Stimulated activated CD8-positive, alpha-beta memory T cell treated with anti-CD3 and anti-CD28 coated beads, Interleukin-15, amount 100 ng/mL, for 24 hours (primary cell): ENCODE data around the gene TMEM147.

Source experiments
- DNase-seq: peaks from one replicate; pipeline ENCODE4 v3.0.0-alpha.2; 2020; ENCODE audit warnings: low read depth

Gene TMEM147

DNA sequence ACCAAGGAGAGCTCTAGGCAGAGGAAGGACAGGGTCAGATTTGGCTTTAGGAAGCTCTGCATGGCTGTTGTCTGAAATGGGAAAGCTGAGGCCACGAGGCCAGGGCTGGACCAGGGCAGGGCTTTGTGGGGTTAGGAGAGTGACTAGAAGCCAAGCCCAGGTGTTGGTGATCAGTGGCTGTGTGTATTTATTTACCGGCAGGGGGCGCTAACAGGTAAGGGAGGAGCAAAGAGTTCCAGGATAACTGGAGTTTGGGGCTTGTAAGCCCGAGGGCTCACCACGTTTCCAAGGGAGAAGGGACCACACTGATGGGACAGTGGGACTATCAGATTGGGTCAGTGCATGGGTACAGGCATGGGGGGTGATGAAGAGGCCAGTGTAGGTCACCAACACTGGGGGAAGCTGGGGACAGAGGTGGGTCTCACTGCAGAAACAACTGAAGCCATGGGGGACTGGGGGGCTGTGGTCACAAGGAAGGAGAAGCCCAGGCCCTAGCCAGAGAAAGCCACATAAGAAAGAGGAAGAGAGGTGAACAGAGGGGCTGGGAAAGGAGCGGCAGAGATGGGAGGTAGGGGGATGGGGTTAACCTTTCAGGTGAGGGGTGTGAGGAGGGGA, 3.9 kb downstream of the TMEM147 start:
- DNase-seq: no peak

DNA sequence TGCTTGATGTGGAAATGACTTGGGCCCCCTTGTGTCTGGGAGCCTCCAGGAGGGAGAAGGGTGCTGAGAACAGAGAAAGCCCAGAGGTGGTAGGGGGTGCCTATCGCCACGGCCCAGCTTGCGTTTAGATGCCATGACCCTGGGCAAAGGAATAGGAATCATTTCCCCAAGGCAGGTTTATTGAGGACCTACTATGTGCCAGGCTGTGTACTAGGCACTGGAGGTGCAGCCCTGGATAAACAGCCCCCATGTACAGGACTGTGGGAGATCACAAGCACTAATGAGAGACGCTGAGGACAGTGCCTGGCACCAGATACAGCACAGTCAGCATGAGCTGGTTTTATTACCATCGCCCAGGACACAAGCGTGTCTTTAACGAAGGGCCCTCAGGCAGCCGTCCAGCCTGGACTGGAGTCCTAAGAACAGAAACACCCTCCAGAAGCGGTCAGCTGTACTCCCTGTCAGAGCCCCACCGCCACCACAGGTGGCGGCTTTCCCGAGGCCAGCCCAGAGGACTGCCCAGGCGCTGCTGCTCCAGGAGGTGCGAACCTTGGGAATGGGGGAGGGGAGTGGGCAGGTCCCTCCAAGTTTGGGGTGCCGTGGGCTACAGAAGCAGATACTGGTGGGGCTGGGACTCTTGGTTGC, 4.6 kb downstream of the TMEM147 start:
- DNase-seq: no peak

DNA sequence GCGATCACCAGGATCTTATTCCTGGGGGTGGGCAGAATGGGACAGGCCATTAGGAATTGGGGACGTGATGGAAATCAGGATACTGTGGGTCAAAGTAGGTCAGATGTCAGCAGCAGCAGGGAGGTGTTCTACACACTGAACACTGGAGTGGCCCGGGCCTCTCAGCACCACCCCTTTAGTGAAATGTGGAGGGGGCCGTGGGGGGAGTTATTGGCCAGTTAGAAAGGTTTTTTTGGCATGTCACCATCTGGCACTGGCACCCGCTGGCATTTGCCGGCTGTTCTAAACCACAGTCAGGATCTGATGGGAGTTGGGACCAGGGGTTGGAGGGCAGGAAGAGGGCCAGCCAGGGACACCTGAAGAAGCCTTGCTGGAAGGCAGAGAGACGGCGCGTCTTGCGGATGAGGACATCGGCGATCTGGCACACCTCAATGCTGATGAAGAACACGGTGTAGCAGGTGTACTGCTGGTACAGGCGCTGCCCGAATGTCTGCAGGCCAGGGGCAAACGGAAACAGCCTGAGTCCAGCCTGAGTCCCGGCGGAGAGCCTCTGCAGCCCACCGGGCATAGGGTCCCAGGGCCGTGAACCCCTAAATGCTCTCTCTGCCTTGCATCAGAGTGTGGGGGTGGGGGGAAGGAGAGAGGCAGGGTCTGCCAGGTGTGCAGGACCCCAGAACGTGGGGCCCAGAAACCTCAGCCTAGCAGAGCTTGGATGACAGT, 5.8 kb downstream of the TMEM147 start:
- no peak for DNase-seq

- DNase-seq: no peak
These were observed 7.3 kb downstream of the TMEM147 start for GRCh38 chr19:35552534-35553384.

GRCh38 chr19:35553385-35554000, 8.1 kb downstream of the TMEM147 start:
- no peak for DNase-seq

DNA sequence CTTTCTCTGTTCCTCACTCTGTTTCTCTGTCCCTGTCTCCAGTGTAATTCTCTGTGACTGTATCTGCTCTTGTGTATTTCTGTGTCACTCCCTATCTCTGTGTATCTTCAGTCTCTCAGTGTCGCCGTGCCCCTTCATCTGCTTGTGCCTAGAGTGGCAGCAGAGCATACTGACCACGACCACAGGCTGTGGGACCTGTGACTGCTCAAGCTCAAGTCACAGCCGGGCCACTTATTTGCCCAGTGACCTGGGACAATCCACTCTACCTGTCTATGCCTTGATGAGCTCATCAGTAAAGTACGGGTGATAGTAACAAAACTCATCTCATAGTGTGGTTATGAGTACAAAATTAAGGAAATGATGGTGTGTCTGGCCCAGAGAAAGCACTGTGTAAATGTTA, 8.7 kb downstream of the TMEM147 start:
- no peak for DNase-seq

GRCh38 chr19:35555301-35556005, 10.0 kb downstream of the TMEM147 start:
- no peak for DNase-seq

GRCh38 chr19:35556025-35556590, 10.7 kb downstream of the TMEM147 start:
- no peak for DNase-seq

DNA sequence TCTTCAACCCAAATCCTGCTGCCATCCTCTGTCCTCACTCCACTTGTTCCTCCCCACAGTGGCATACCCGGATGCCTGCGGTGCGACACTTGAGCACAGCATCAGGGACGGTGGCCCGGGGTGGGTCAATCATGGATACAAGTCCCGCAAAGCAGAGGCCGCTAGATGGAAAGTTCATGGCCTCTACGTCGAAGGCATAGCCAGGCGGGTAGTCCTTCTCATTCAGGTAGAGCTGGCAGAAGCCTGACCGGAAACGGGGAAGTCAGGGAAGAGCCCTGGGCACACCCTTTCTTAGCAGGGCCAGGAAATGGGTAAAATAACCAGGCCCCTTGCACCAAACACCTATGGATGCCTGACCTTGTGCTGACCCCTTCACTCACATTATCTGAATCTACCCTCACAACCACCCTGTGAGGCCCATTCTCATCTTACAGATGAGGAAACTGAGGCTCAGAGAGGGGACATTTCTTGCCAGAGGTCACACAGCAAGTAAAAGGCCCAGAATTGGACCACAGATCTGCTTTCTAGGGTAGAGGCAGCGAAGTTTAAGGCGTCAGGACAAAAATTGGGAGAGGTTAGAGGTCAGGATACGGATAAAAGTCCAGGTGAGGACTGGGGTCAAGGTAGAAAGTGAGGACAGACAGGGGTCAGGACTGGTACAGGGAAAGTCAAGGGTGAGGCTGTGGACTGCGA, 11.6 kb downstream of the TMEM147 start:
- DNase-seq: no peak

DNA sequence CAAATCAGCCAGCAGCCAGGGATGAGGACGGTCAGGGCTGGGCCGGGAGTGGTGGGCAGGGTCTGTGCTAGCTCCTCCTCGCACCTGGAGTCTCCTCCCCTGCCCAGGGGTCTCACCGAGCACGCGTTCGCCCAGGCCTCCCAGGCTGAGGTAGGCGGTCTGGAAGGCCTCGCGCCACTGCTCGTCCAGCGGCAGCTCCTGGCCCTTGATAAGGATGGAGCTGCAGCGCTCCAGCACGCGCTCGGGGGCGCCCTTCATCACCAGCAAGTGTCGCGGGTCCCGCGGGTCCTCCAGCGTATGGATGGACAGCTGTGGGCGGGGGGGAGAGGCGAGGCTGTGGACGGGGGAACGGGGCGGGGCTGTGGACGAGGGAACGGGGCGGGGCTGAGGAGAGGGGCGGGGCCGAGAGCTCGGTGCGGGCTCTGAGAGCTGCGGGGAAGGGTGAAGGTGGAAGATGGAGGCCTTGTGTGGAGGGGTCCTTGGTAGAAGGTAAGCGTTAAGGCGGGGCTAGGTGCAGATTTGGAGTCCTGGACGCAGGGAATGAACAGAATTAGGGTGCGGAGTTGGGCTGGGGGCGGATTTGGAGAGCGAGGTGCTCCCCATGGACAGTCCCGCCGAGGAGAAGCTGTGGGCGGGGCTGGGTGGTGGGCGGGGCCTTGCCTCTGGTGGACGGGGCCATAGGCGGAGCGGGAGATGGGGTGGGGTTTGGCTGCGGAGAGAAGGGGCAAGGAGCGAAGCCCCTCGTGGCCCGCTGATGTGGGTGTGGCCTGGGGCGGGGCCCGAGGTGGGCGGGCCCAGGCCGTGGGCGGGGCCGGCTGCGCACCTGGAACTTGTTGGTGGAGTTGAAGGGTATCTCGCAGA, 12.3 kb downstream of the TMEM147 start:
- peak; percentile 20 for DNase-seq

DNA sequence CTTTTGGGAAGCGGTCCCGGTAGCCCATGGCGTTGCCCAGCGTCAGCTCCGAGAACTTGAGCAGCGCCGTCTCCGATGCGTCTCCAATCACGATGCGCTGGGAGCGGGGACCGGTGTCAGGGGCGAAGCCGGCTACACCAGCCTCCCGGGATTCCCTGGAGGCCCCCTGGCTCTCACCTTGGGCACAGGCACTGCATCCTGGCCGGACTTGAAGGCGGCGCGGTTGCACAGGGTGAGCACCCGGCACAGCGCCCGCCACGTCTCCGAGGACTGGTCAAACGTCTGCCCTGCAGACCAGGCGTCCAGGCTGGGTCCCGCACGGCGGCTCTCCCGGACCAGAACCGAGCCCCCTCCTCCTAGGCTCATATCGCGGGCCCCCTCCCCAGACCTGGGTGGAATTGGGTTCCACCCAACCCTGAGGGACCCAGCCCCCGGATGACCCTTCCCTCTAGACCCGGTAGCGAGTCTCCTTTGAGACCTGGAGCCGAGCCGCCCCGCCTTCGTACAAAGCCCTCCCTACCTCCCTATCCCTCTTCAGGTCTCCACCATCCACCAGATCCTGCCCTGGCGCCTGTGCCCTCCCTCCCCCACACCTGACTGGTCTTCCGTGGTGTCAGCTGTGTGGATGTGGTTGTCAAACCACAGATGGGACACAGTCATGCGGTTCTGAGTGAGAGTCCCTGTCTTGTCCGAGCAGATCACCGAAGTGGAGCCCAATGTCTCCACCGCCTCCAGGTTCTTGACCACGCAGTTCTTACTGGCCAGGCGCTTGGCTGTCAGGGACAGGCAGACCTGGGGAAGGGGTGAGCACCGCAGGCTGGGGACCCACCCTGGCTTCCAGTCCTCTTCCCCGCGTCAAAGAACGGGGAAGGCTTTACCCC, 13.2 kb downstream of the TMEM147 start:
- no peak for DNase-seq

DNA sequence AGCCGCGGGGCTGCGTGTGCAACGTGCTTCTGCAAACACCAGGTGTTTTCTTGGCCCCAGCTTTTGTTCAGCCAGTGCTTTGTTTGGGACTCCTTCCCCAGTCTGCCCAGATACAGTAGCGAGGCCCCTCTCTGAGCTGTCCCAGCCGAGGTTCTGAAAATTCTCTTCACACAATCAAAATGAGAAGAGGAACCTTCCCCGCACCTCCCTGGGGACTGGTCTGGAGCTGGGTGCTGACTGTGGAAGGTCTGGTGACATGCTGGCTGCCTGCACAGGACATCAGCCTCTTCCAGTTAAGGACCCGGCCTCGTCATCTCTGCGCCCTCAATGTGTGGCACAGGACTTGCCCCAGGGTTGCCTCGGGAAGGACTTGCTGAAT, 13.8 kb downstream of the TMEM147 start:
- no peak for DNase-seq

- DNase-seq: no peak
These were observed 14.4 kb downstream of the TMEM147 start for GRCh38 chr19:35559781-35560180.

DNA sequence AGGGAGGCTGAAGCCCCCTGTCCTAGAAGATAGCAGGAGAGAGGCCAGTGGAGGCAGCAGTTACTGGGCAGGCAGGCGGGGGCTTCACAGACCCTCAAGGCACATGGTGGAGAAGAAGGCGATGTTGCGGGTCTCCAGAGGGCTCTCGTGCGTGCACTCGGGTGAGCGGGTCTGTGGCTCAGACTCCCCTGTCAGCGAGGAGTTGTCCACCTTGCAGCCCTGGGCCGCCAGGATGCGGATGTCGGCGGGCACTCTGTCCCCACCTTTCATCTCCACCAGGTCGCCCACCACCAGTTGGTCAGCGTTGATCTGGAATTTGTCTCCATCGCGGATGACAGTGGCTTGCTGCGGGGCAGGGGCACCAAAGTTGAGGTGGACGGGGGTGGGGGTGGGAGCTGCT, 14.8 kb downstream of the TMEM147 start:
- DNase-seq: no peak

DNA sequence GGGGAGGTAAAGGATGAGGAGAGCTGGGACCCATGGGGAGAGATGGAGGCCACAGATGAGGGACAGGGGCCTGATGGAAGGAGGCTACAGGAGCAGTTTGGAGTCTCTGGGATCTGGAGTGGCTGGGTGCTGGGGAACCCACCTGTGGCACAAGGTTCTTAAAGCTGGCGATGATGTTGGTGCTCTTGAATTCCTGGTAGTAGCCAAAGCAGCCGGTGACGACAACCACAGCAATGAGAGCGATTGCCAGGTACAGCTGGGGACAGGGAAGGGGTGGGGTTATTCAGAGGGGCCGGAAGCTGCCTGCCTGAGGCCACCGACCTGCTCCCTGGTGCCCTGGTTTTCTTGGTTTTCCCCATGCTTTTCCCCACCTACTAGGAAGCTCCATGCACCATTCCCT, 15.3 kb downstream of the TMEM147 start:
- no peak for DNase-seq

GRCh38 chr19:35561436-35561835, 16.0 kb downstream of the TMEM147 start:
- no peak for DNase-seq

DNA sequence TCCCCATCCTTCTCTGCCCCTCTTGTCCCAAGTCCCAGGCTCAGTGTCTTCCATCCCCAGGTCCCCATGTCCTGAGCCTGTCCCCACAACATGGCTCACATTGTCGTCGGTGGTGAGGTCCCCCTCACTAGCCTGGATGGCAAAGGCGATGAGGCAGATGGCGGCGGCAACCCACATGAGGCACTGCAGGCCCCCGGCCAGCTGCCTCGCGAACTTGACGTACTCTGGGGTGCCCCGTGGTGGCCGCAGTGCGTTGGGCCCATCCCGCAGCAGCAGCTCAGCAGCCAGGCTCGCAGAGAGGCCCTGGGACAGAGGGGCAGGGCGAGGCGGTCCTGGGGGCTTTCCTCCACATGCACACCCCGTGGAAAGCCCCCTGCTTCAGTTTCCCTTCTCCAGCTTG, 16.9 kb downstream of the TMEM147 start:
- no peak for DNase-seq

DNA sequence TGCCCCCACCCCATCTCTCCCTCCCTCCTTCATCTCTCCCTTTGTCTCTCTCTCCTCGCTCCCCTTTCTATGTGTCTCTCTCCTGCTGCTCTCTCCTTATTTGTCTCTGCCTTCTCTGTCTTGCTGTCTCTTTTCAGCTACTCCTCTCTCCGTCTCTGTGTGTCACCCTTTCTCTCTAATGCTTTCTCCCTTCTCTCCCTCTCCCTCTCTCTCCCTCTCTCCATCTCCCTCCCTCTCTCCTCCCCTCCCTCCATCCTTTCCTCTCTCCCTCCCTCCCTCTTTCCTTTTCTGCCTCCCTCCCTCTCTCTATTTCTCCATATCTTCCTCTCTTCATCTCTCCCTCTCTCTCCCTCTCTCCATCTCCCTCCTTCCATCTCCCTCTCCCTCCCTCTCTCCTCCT, 17.4 kb downstream of the TMEM147 start:
- no peak for DNase-seq
